H1 (cell line): ENCODE results near the gene CIAO2A. TPM values are rescaled to one million over a fixed set of nuclear protein-coding genes. Genes with fewer than 3 reads are reported as not detected.

ENCODE experiments used
- CTCF ChIA-PET: fragments of 300-600 bp; sonication (Branson Sonifier 250); formaldehyde crosslinking; loops from one replicate; lab custom pipeline; 2021; ENCODE audit not compliant: partially characterized antibody; lab: Charles Lee
- POLR2A ChIA-PET: fragments of 300-600 bp; sonication (Branson Sonifier 250); formaldehyde crosslinking; loops from one replicate; lab custom pipeline; 2021; ENCODE audit warnings: inconsistent platforms; ENCODE audit not compliant: partially characterized antibody; lab: Charles Lee
- DNase-seq, 2 experiments: peaks; one replicate each; pipeline versions ENCODE4 v3.0.0 to v3.0.0-alpha.2; 2010 to 2022; ENCODE audit warnings: low spot score in 2 of 2, low read depth in 1 of 2, mixed read lengths in 1 of 2
- FAIRE-seq: peaks from 2 replicates; lab custom pipeline; 2011; peaks lifted over from hg19 to GRCh38; lab: Jason Lieb, UNC
- H2AFZ ChIP-seq: 2 replicates; pipeline ENCODE4 v1.8.1; 2012; ENCODE audit warnings: low read length, inconsistent platforms
- H2AK5ac ChIP-seq: 2 replicates; pipeline ENCODE4 v1.6.1; 2013; ENCODE audit warnings: low read depth, low read length
- H2BK120ac ChIP-seq: replicated peaks from 2 replicates; pipeline ENCODE3; 2013; ENCODE audit warnings: low read depth, low read length, inconsistent platforms
- H2BK12ac ChIP-seq: 2 replicates; pipeline ENCODE4 v1.6.1; 2013; ENCODE audit warnings: low read depth, low read length
- H2BK15ac ChIP-seq: 2 replicates; pipeline ENCODE4 v1.6.1; 2013; ENCODE audit warnings: low read length
- H2BK20ac ChIP-seq: 2 replicates; pipeline ENCODE4 v1.6.1; 2013; ENCODE audit warnings: low read length
- H2BK5ac ChIP-seq: 2 replicates; pipeline ENCODE4 v1.6.1; 2013; ENCODE audit warnings: low read depth, low read length
- H3K14ac ChIP-seq: 2 replicates; pipeline ENCODE4 v1.6.1; 2013; ENCODE audit warnings: inconsistent platforms; ENCODE audit not compliant: insufficient read length
- H3K18ac ChIP-seq: 2 replicates; pipeline ENCODE4 v1.6.1; 2013; ENCODE audit warnings: low read length; ENCODE audit errors: extremely low read depth
- H3K23ac ChIP-seq: 2 replicates; pipeline ENCODE4 v1.6.1; 2013; ENCODE audit warnings: inconsistent platforms; ENCODE audit not compliant: insufficient read length
- H3K23me2 ChIP-seq: 2 replicates; pipeline ENCODE4 v1.6.1; 2013; ENCODE audit warnings: low read depth, low read length
- H3K27ac ChIP-seq: 2 replicates; pipeline ENCODE4 v1.6.1; 2011; ENCODE audit warnings: low read depth, low read length, inconsistent platforms
- H3K27me3 ChIP-seq, 4 experiments: replicated peaks in 1 of 4; 1 replicate in 1 of 4; 2 replicates in 3 of 4; pipeline versions ENCODE4 v1.6.1 to v1.8.1; 2011 to 2013; ENCODE audit warnings: low read length in 3 of 4, mild to moderate bottlenecking in 3 of 4, inconsistent platforms in 2 of 4, mixed read lengths in 2 of 4, moderate library complexity in 1 of 4; ENCODE audit not compliant: control insufficient read depth in 3 of 4, insufficient read depth in 3 of 4; ENCODE audit errors: extremely low read depth in 1 of 4
- H3K36me3 ChIP-seq, 4 experiments: 2 replicates each; pipeline versions ENCODE4 v1.6.1 to v1.8.1; 2011 to 2013; ENCODE audit warnings: mild to moderate bottlenecking in 4 of 4, low read length in 3 of 4, moderate library complexity in 2 of 4, control low read depth in 1 of 4, inconsistent platforms in 1 of 4; ENCODE audit not compliant: insufficient read depth in 4 of 4, control insufficient read depth in 2 of 4
- H3K4ac ChIP-seq: replicated peaks from 2 replicates; pipeline ENCODE3; 2013; ENCODE audit warnings: low read length, low read depth, mixed read lengths, inconsistent platforms; ENCODE audit not compliant: insufficient read length
- H3K4me1 ChIP-seq, 4 experiments: replicated peaks in 1 of 4; 1 replicate in 1 of 4; 2 replicates in 3 of 4; pipeline versions ENCODE4 v1.6.1 to v1.8.1; 2011 to 2013; ENCODE audit warnings: low read length in 3 of 4, inconsistent platforms in 2 of 4, mixed read lengths in 1 of 4; ENCODE audit not compliant: insufficient read depth in 4 of 4, control insufficient read depth in 3 of 4
- H3K4me2 ChIP-seq, 2 experiments: 2 replicates each; pipeline versions ENCODE4 v1.6.1 to v1.8.1; 2011 to 2013; ENCODE audit warnings: low read depth in 2 of 2, low read length in 2 of 2, control low read depth in 1 of 2, inconsistent platforms in 1 of 2, mild to moderate bottlenecking in 1 of 2; ENCODE audit not compliant: insufficient read depth in 1 of 2
- H3K4me3 ChIP-seq, 4 experiments: fragments of 200-600, 300-600 bp in 1 of 4; sonication (generic), shearing (Covaris generic), sonication (Bioruptor Twin) in 1 of 4; 2 replicates each; pipeline versions ENCODE4 v1.5.1 to v1.8.1; 2011 to 2016; ENCODE audit warnings: low read length in 4 of 4, low read depth in 3 of 4, control low read depth in 2 of 4, inconsistent platforms in 2 of 4, mild to moderate bottlenecking in 2 of 4, mixed read lengths in 1 of 4, moderate library complexity in 1 of 4; ENCODE audit not compliant: insufficient read depth in 2 of 4; ENCODE audit errors: extremely low read depth in 1 of 4
- H3K56ac ChIP-seq: replicated peaks from 2 replicates; pipeline ENCODE3; 2013; ENCODE audit warnings: low read depth, mild to moderate bottlenecking, mixed read lengths, low read length, inconsistent platforms; ENCODE audit not compliant: insufficient read length
- H3K79me1 ChIP-seq: 2 replicates; pipeline ENCODE4 v1.6.1; 2013; ENCODE audit warnings: low read depth, low read length, control low read depth
- H3K79me2 ChIP-seq, 2 experiments: 2 replicates each; pipeline versions ENCODE4 v1.6.1 to v1.8.1; 2012 to 2013; ENCODE audit warnings: low read length in 2 of 2, mild to moderate bottlenecking in 2 of 2, inconsistent platforms in 1 of 2; ENCODE audit not compliant: insufficient read depth in 2 of 2, control insufficient read depth in 1 of 2
- H3K9ac ChIP-seq, 4 experiments: replicated peaks in 1 of 4; 1 replicate in 1 of 4; 2 replicates in 3 of 4; pipeline versions ENCODE4 v1.6.1 to v1.8.1; 2011 to 2013; ENCODE audit warnings: low read depth in 3 of 4, low read length in 3 of 4, control low read depth in 2 of 4, mild to moderate bottlenecking in 2 of 4, moderate library complexity in 2 of 4, inconsistent platforms in 1 of 4; ENCODE audit errors: extremely low read depth in 1 of 4
- H3K9me3 ChIP-seq, 2 experiments: 2 replicates each; pipeline versions ENCODE4 v1.6.1 to v1.8.1; 2012 to 2013; ENCODE audit warnings: mild to moderate bottlenecking in 2 of 2, moderate library complexity in 2 of 2, control low read depth in 1 of 2, inconsistent platforms in 1 of 2, low read depth in 1 of 2, low read length in 1 of 2, mixed read lengths in 1 of 2; ENCODE audit not compliant: insufficient read depth in 2 of 2
- H4K20me1 ChIP-seq, 2 experiments: replicated peaks in 1 of 2; 2 replicates each; pipeline versions ENCODE3 to v1.8.1; 2011 to 2013; ENCODE audit warnings: inconsistent platforms in 2 of 2, low read length in 2 of 2, mild to moderate bottlenecking in 1 of 2; ENCODE audit not compliant: insufficient read depth in 2 of 2, control insufficient read depth in 1 of 2
- H4K5ac ChIP-seq: 2 replicates; pipeline ENCODE4 v1.6.1; 2013; ENCODE audit warnings: low read length, low read depth, mixed read lengths, inconsistent platforms; ENCODE audit not compliant: insufficient read length
- H4K8ac ChIP-seq: 2 replicates; pipeline ENCODE4 v1.8.0; 2013; ENCODE audit warnings: mild to moderate bottlenecking, moderate library complexity, low read length, inconsistent platforms; ENCODE audit not compliant: insufficient read depth; ENCODE audit errors: extremely low read depth
- H4K91ac ChIP-seq: replicated peaks from 2 replicates; pipeline ENCODE3; 2013; ENCODE audit warnings: low read length, mixed read lengths, inconsistent platforms; ENCODE audit not compliant: insufficient read length
- ATF2 ChIP-seq: IDR thresholded peaks from 2 replicates; pipeline ENCODE4 v1.6.1; 2012; ENCODE audit warnings: low read length, inconsistent platforms
- BACH1 ChIP-seq: IDR thresholded peaks from 2 replicates; pipeline ENCODE4 v1.6.1; 2012; ENCODE audit warnings: low read length, improper control_type of control experiment
- CHD2 ChIP-seq: IDR thresholded peaks from 2 replicates; pipeline ENCODE4 v1.6.1; 2012; ENCODE audit warnings: low read length, improper control_type of control experiment
- JUN ChIP-seq: IDR thresholded peaks from 2 replicates; pipeline ENCODE4 v1.6.1; 2011; ENCODE audit warnings: low read depth, mild to moderate bottlenecking, improper control_type of control experiment, low read length
- KDM4A ChIP-seq: IDR thresholded peaks from one replicate; pipeline ENCODE4 v1.7.1; 2012; ENCODE audit warnings: low read depth, mild to moderate bottlenecking, moderate library complexity, low read length, inconsistent platforms; ENCODE audit not compliant: severe bottlenecking
- RAD21 ChIP-seq, 2 experiments: IDR thresholded peaks in 1 of 2; conservative IDR thresholded peaks in 1 of 2; 2 replicates each; pipeline ENCODE4 v1.6.1; 2011; ENCODE audit warnings: low read depth in 2 of 2, low read length in 2 of 2, improper control_type of control experiment in 1 of 2, inconsistent platforms in 1 of 2, mild to moderate bottlenecking in 1 of 2, moderate library complexity in 1 of 2
- RNF2 ChIP-seq: fragments of 200-900, 300-1000 bp; sonication (generic); IDR thresholded peaks from 2 replicates; pipeline ENCODE4 v1.7.1; 2016; ENCODE audit warnings: borderline replicate concordance, low read depth, mild to moderate bottlenecking, antibody characterized with exemption, low read length; ENCODE audit not compliant: poor library complexity, severe bottlenecking; ENCODE audit errors: missing control alignments
- SIX5 ChIP-seq: IDR thresholded peaks from 2 replicates; pipeline ENCODE4 v1.6.1; 2011; ENCODE audit warnings: mild to moderate bottlenecking, low read depth, low read length
- TAF1 ChIP-seq: IDR thresholded peaks from 2 replicates; pipeline ENCODE4 v1.6.1; 2011; ENCODE audit warnings: mild to moderate bottlenecking, low read depth, low read length
- TBP ChIP-seq: IDR thresholded peaks from 2 replicates; pipeline ENCODE4 v1.6.1; 2011; ENCODE audit warnings: low read depth, low read length, improper control_type of control experiment
- WGBS, 2 experiments: shearing (Covaris generic) in 1 of 2; methylation state at CpG; one replicate each; pipeline versions ENCODE4 v1.1.6 to v1.1.7; 2013 to 2015; ENCODE audit warnings: low lambda C conversion rate in 2 of 2, mixed read lengths in 2 of 2, inconsistent platforms in 1 of 2, low coverage in 1 of 2, missing lambda C conversion rate in 1 of 2; ENCODE audit not compliant: insufficient replicate concordance in 2 of 2, insufficient coverage in 1 of 2, insufficient read length in 1 of 2; ENCODE audit errors: extremely low coverage in 1 of 2, missing lambda C conversion rate in 1 of 2; 5-methylcytosine and 5-hydroxymethylcytosine counted together
- polyA plus RNA-seq, 7 experiments: library from polyadenylated mRNA; depleted of rRNA in 3 of 7; stranded (reverse) in 5 of 7; unstranded in 2 of 7; fragments of >200 nt in 5 of 7; fragments of 200-250 nt in 2 of 7; gene quantifications; 1 replicate in 5 of 7; 2 replicates in 1 of 7; 4 replicates in 1 of 7; pipeline versions ENCODE4 v1.2.1 to v1.2.3, GENCODE V29; 2011 to 2013; ENCODE audit warnings: missing spikeins in 2 of 7, mixed read lengths in 2 of 7
- total RNA-seq: library from RNA; stranded (reverse); fragmentation: NEBNext Ultra II Directional; extraction: Animal tissue kit (Norgen Biotek cat#: 25700); gene quantifications from 2 replicates; pipeline ENCODE4 v1.2.1, GENCODE V29; 2021
- TF ChIP-seq, protein P1 (sequence below): IDR thresholded peaks from 2 replicates; pipeline ENCODE4 v1.6.1; 2012; ENCODE audit warnings: inconsistent platforms

Gene CIAO2A
- total and polyA plus RNA-seq, 2 of the 8 experiments (the other 6 are each of a cell fraction or from before 2014, with no cell fraction given): 76.4 to 86.5 TPM

DNA sequence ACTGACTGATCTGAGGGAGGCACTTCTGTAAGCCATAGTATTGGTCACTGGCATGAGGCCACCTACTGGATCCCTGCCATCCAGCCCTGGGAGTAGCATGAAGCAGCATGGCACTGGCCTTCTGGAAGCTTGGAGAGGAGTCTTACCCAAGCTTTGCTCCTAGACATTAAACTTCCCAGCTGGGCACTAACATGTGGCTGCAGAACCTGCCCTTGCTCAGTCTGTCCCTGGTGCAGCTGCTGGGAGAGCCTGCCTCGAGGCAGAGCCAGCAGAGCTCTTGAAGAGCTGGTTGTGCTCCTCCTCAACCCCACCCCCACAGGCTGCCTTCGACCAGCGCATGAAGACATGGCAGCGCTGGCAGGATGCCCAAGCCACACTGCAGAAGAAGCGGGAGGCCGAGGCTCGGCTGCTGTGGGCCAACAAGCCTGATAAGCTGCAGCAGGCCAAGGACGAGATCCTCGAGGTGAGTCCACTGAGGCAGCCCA, 40.7 kb upstream of the CIAO2A start:
- H3K9ac ChIP-seq: no peak overlapping the region
- no peaks in the 10 kb centered on the region for H3K9me3 ChIP-seq
- no peak overlapping the region for H3K23ac ChIP-seq
- H2BK12ac ChIP-seq: no peak overlapping the region
- DNase-seq (no peak), FAIRE-seq (no peak)
- H2BK15ac ChIP-seq: no peak overlapping the region
- H3K4ac ChIP-seq: no peak overlapping the region
- no peak overlapping the region for H2BK120ac ChIP-seq
- H3K27ac ChIP-seq: no peak overlapping the region
- no peak overlapping the region for H4K91ac ChIP-seq
- no peak overlapping the region for H3K4me3 ChIP-seq
- H2BK20ac ChIP-seq: no peak overlapping the region
- no peak overlapping the region for H2BK5ac ChIP-seq
- no peaks in the 10 kb centered on the region for H3K27me3 ChIP-seq
- H3K18ac ChIP-seq: no peak overlapping the region
- H3K23me2 ChIP-seq: no peaks in the 10 kb centered on the region
- ChIA-PET CTCF (interaction anchor here (1.1 to 2.9 kb wide), 7 partner anchors 9 to 65 kb away, joined by 3 to 18 read pairs (median 4); partner anchors contain the start of gene CIAO2A), POLR2A (interaction anchor here (1.2 to 1.4 kb wide), 2 partner anchors 9 to 20 kb away, joined by 3 to 7 read pairs; no protein-coding TSS in a partner anchor)
- no peak overlapping the region for H4K8ac ChIP-seq
- no peaks in the 10 kb centered on the region for H3K79me2 ChIP-seq
- peaks cover 0 to 6% (median 2%) of the 10 kb centered on the region in 4 experiments; a peak in 1 of 7 replicates for H3K4me1 ChIP-seq
- H3K79me1 ChIP-seq: no peaks in the 10 kb centered on the region; the same call in 1 of the 2 replicates
- peaks cover 0 to 1% of the 10 kb centered on the region in 2 experiments for H4K20me1 ChIP-seq
- no peak overlapping the region for H3K4me2 ChIP-seq
- no peak overlapping the region for H4K5ac ChIP-seq
- no peak overlapping the region for H2AFZ ChIP-seq
- peaks cover 19 to 45% (median 36%) of the 10 kb centered on the region in 4 experiments for H3K36me3 ChIP-seq
- WGBS, 2 experiments: 94% methylated on average over 9 of the region's 9 CpGs; no CpG with 5 or more reads in 1 of the 2 experiments
- no peak overlapping the region for H3K56ac ChIP-seq
- no peak overlapping the region for H2AK5ac ChIP-seq
- H3K14ac ChIP-seq: no peak overlapping the region
- no peak for TF ChIP-seq KDM4A
- TF ChIP-seq RNF2: no peak
- TF ChIP-seq, protein P1, sequence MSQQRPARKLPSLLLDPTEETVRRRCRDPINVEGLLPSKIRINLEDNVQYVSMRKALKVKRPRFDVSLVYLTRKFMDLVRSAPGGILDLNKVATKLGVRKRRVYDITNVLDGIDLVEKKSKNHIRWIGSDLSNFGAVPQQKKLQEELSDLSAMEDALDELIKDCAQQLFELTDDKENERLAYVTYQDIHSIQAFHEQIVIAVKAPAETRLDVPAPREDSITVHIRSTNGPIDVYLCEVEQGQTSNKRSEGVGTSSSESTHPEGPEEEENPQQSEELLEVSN: no peak
- no peak for TF ChIP-seq TBP
- no peak for TF ChIP-seq TAF1
- no peak for TF ChIP-seq SIX5
- TF ChIP-seq JUN: no peak
- no peak for TF ChIP-seq CHD2
- TF ChIP-seq BACH1: no peak
- TF ChIP-seq RAD21 (IDR thresholded peaks at IDR 0.05 in 1 of 2, conservative IDR thresholded peaks at IDR 0.05 in 1 of 2; ENCODE audit: low read depth in 2 of 2, low read length in 2 of 2): no peak
- TF ChIP-seq ATF2: no peak
